SK-N-SH (cell line): ENCODE data around the gene PECR. TPM values are rescaled to one million over a fixed set of nuclear protein-coding genes. Genes with fewer than 3 reads are reported as not detected.

ENCODE experiments used
- CTCF ChIA-PET: fragments of 300-600, 350-600 bp; formaldehyde crosslinking; extraction: SDS; loops from one replicate; lab custom pipeline; 2021; lab: Yijun Ruan, JAX
- POLR2A ChIA-PET: fragments of 350-600 bp; sonication (Branson Sonifier 250); formaldehyde crosslinking; extraction: SDS; loops from one replicate; lab custom pipeline; 2020; ENCODE audit warnings: antibody characterized with exemption, inconsistent platforms; lab: Yijun Ruan, JAX
- DNase-seq: peaks from one replicate; pipeline ENCODE4 v3.0.0; 2012
- H2AFZ ChIP-seq: fragments of 200-600 bp; sonication (generic); 2 replicates; pipeline ENCODE4 v1.8.1; 2016; ENCODE audit warnings: antibody characterized with exemption, mild to moderate bottlenecking, low read depth
- H3F3A ChIP-seq: fragments of 200-600 bp; sonication (generic); replicated peaks from 2 replicates; pipeline ENCODE3; 2016; ENCODE audit warnings: antibody characterized with exemption, mild to moderate bottlenecking; ENCODE audit not compliant: insufficient read depth
- H3K27ac ChIP-seq, 2 experiments: fragments of 200-500 bp in 1 of 2; fragments of 200-600 bp in 1 of 2; sonication (Bioruptor generic) in 1 of 2; sonication (generic), shearing (Covaris generic) in 1 of 2; 2 replicates each; pipeline versions ENCODE4 v1.5.1 to v1.6.1; 2014 to 2016; ENCODE audit warnings: low read depth in 2 of 2, inconsistent platforms in 1 of 2, low read length in 1 of 2, mild to moderate bottlenecking in 1 of 2, mixed read lengths in 1 of 2
- H3K27me3 ChIP-seq: fragments of 200-600 bp; sonication (generic), shearing (Covaris generic); 2 replicates; pipeline ENCODE4 v1.6.1; 2016; ENCODE audit warnings: mixed run types; ENCODE audit not compliant: insufficient read depth
- H3K36me3 ChIP-seq, 2 experiments: fragments of 200-500 bp in 1 of 2; fragments of 200-600 bp in 1 of 2; sonication (Bioruptor generic) in 1 of 2; sonication (generic) in 1 of 2; replicated peaks in 1 of 2; 2 replicates each; pipeline versions ENCODE3 to v1.5.1; 2014 to 2016; ENCODE audit warnings: low read length in 1 of 2, mild to moderate bottlenecking in 1 of 2; ENCODE audit not compliant: insufficient read depth in 2 of 2, control insufficient read depth in 1 of 2
- H3K4me1 ChIP-seq, 2 experiments: fragments of 200-500 bp in 1 of 2; fragments of 200-600 bp in 1 of 2; sonication (Bioruptor generic) in 1 of 2; sonication (generic), shearing (Covaris generic) in 1 of 2; 2 replicates each; pipeline versions ENCODE4 v1.5.1 to v1.6.1; 2014 to 2016; ENCODE audit warnings: low read depth in 1 of 2, low read length in 1 of 2, mixed run types in 1 of 2; ENCODE audit not compliant: insufficient read depth in 2 of 2, control insufficient read depth in 1 of 2
- H3K4me2 ChIP-seq: fragments of 200-600 bp; sonication (generic), shearing (Covaris generic); 2 replicates; pipeline ENCODE4 v1.6.1; 2017; ENCODE audit warnings: mixed run types
- H3K4me3 ChIP-seq, 2 experiments: fragments of 200-500 bp in 1 of 2; fragments of 200-600 bp in 1 of 2; sonication (Bioruptor generic) in 1 of 2; sonication (generic), shearing (Covaris generic) in 1 of 2; 2 replicates each; pipeline versions ENCODE4 v1.5.1 to v1.8.1; 2014 to 2016; ENCODE audit warnings: low read depth in 2 of 2, inconsistent platforms in 1 of 2, low read length in 1 of 2, mild to moderate bottlenecking in 1 of 2, mixed read lengths in 1 of 2, moderate library complexity in 1 of 2
- H3K79me2 ChIP-seq: fragments of 200-600 bp; sonication (generic); 2 replicates; pipeline ENCODE4 v1.8.1; 2017; ENCODE audit warnings: mild to moderate bottlenecking; ENCODE audit not compliant: insufficient read depth
- H3K9ac ChIP-seq: fragments of 200-600 bp; sonication (generic); 2 replicates; pipeline ENCODE4 v1.6.1; 2017; ENCODE audit warnings: mixed run types
- H3K9me2 ChIP-seq: fragments of 200-600 bp; sonication (generic); 2 replicates; pipeline ENCODE4 v1.6.1; 2017; ENCODE audit warnings: mixed run types
- H3K9me3 ChIP-seq: fragments of 200-600 bp; sonication (generic); 2 replicates; pipeline ENCODE4 v1.6.1; 2017; ENCODE audit warnings: mixed run types, mild to moderate bottlenecking, moderate library complexity
- H4K20me1 ChIP-seq: fragments of 200-600 bp; sonication (generic); 2 replicates; pipeline ENCODE4 v1.6.1; 2017; ENCODE audit warnings: mild to moderate bottlenecking, mixed run types; ENCODE audit not compliant: insufficient read depth
- CTCF ChIP-seq: fragments of 200-600 bp; sonication (generic); IDR thresholded peaks from 2 replicates; pipeline ENCODE4 v1.6.1; 2017; ENCODE audit warnings: antibody characterized with exemption, mild to moderate bottlenecking, moderate library complexity
- ELF1 ChIP-seq: IDR thresholded peaks from 2 replicates; pipeline ENCODE4 v1.4.0; 2012
- EZH2phosphoT487 ChIP-seq: fragments of 200-600 bp; sonication (generic); IDR thresholded peaks from 2 replicates; pipeline ENCODE4 v1.6.1; 2017; ENCODE audit warnings: low read depth, mixed run types, mild to moderate bottlenecking, antibody characterized with exemption, moderate library complexity, borderline replicate concordance
- GATA2 ChIP-seq: sonication (generic); formaldehyde crosslinking; IDR thresholded peaks from 2 replicates; pipeline ENCODE4 v1.5.0; 2020; ENCODE audit warnings: mild to moderate bottlenecking, missing genetic modification reagents
- MEF2A ChIP-seq: IDR thresholded peaks from 2 replicates; pipeline ENCODE4 v1.4.0; 2012; ENCODE audit warnings: low read depth, borderline replicate concordance
- NRF1 ChIP-seq: IDR thresholded peaks from 2 replicates; pipeline ENCODE4 v1.6.1; 2012; ENCODE audit warnings: low read depth, mild to moderate bottlenecking, low read length
- SIN3A ChIP-seq: IDR thresholded peaks from 2 replicates; pipeline ENCODE4 v1.6.1; 2012; ENCODE audit warnings: low read depth, mild to moderate bottlenecking, low read length, moderate library complexity, borderline replicate concordance
- SMC3 ChIP-seq: IDR thresholded peaks from 2 replicates; pipeline ENCODE4 v1.6.1; 2012; ENCODE audit warnings: low read depth, low read length, improper control_type of control experiment
- TCF12 ChIP-seq: IDR thresholded peaks from 2 replicates; pipeline ENCODE4 v1.4.0; 2012
- TEAD4 ChIP-seq: IDR thresholded peaks from 2 replicates; pipeline ENCODE4 v1.4.0; 2012; ENCODE audit warnings: mild to moderate bottlenecking, borderline replicate concordance; ENCODE audit not compliant: insufficient read depth
- YY1 ChIP-seq: IDR thresholded peaks from 2 replicates; pipeline ENCODE4 v1.4.0; 2012; ENCODE audit warnings: low read depth, mild to moderate bottlenecking
- WGBS: methylation state at CpG from one replicate; pipeline ENCODE4 v1.1.6; 2017; ENCODE audit warnings: low lambda C conversion rate; 5-methylcytosine and 5-hydroxymethylcytosine counted together
- polyA plus RNA-seq, 3 experiments: library from polyadenylated mRNA; depleted of rRNA; stranded (reverse); fragments of >200 nt; gene quantifications; 2 replicates each; pipeline ENCODE4 v1.2.3, GENCODE V29; 2012
- TF ChIP-seq, protein P1 (sequence below): IDR thresholded peaks from 2 replicates; pipeline ENCODE4 v1.4.0; 2012; ENCODE audit warnings: low read depth, borderline replicate concordance
- TF ChIP-seq, protein P2 (sequence below): IDR thresholded peaks from 2 replicates; pipeline ENCODE4 v1.4.0; 2012; ENCODE audit warnings: low read depth, borderline replicate concordance
- TF ChIP-seq, protein P3 (sequence below): IDR thresholded peaks from 2 replicates; pipeline ENCODE4; 2012

The PECR gene
- polyA plus RNA-seq, 1 of the 3 experiments (the other 2 are of a cell fraction), result 18.6 TPM

GRCh38 chr2:216121255-216121654 is 39.6 kb upstream of the PECR start:
- H3K36me3 ChIP-seq, result peaks cover 93 to 96% of the 10 kb centered on the region in 2 experiments
- TF ChIP-seq ELF1, result no peak
- TF ChIP-seq CTCF, result no peak
- no peak for TF ChIP-seq SMC3
- TF ChIP-seq MEF2A, result no peak
- no peak for TF ChIP-seq TEAD4
- no peak for TF ChIP-seq YY1
- peaks cover 20 to 21% of the 10 kb centered on the region in 2 experiments; a peak in 3 of 4 replicates for H3K4me1 ChIP-seq
- no peaks in the 10 kb centered on the region for H4K20me1 ChIP-seq
- no peak overlapping the region for H3K4me2 ChIP-seq
- H3K4me3 ChIP-seq, result no peak overlapping the region
- H3F3A ChIP-seq, result no peaks in the 10 kb centered on the region
- H3K9ac ChIP-seq, result no peak overlapping the region
- no peaks in the 10 kb centered on the region for H3K9me2 ChIP-seq
- WGBS, result 93% methylated on average over 3 of the region's 3 CpGs
- ChIA-PET CTCF (interaction anchor here (0.6 kb wide), 1 partner anchor 52 kb away, joined by 3 read pairs; no protein-coding TSS in a partner anchor), POLR2A (no interaction called here)
- H3K27me3 ChIP-seq, result no peaks in the 10 kb centered on the region
- H2AFZ ChIP-seq, result no peak overlapping the region
- H3K9me3 ChIP-seq, result no peaks in the 10 kb centered on the region
- no peak overlapping the region for H3K27ac ChIP-seq
- H3K79me2 ChIP-seq, result peaks cover 97% of the 10 kb centered on the region
- no peak for DNase-seq

DNA sequence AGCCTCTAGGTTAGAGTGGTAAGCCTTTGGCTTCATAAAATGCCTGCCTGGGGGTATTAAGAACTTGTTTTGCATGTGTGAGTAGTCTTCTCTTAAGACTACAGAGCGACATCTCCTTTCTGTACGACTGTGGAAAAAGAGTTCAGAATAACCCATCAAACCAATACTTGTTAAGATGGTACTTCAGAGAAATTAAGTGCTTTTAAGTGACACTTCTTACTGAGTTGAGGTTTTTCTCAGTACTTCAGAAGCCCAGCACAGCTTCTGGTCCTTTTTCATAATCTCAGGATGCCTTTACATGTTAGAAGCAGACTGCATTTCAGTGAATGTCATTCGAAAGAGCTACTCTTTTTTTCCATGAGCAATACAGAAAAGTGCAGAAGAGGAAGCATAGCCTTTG is 38.4 kb upstream of the PECR start:
- H2AFZ ChIP-seq, result no peak overlapping the region
- H3K4me1 ChIP-seq, result peaks cover 29% of the 10 kb centered on the region in 2 experiments
- H3F3A ChIP-seq, result no peaks in the 10 kb centered on the region
- H3K9me3 ChIP-seq, result no peaks in the 10 kb centered on the region
- no peaks in the 10 kb centered on the region for H4K20me1 ChIP-seq
- H3K4me2 ChIP-seq, result no peak overlapping the region
- H3K9ac ChIP-seq, result no peak overlapping the region
- H3K27ac ChIP-seq, result no peak overlapping the region; a peak in 1 of 4 replicates
- H3K79me2 ChIP-seq, result peaks cover 99% of the 10 kb centered on the region
- ChIA-PET CTCF (interaction anchor here (0.9 kb wide), 1 partner anchor 14 kb away, joined by 3 read pairs; no protein-coding TSS in a partner anchor), POLR2A (interaction anchor here (0.6 kb wide), 1 partner anchor 1917 kb away, joined by 3 read pairs; no protein-coding TSS in a partner anchor)
- no peaks in the 10 kb centered on the region for H3K27me3 ChIP-seq
- no peak for DNase-seq
- H3K36me3 ChIP-seq, result peaks cover 94% of the 10 kb centered on the region in 2 experiments
- WGBS, result 96% methylated on average over 3 of the region's 3 CpGs
- no peak overlapping the region for H3K4me3 ChIP-seq
- TF ChIP-seq GATA2 (CRISPR knock-in tag), result no peak
- TF ChIP-seq, protein P1, sequence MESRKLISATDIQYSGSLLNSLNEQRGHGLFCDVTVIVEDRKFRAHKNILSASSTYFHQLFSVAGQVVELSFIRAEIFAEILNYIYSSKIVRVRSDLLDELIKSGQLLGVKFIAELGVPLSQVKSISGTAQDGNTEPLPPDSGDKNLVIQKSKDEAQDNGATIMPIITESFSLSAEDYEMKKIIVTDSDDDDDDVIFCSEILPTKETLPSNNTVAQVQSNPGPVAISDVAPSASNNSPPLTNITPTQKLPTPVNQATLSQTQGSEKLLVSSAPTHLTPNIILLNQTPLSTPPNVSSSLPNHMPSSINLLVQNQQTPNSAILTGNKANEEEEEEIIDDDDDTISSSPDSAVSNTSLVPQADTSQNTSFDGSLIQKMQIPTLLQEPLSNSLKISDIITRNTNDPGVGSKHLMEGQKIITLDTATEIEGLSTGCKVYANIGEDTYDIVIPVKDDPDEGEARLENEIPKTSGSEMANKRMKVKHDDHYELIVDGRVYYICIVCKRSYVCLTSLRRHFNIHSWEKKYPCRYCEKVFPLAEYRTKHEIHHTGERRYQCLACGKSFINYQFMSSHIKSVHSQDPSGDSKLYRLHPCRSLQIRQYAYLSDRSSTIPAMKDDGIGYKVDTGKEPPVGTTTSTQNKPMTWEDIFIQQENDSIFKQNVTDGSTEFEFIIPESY, result no peak
- TF ChIP-seq, protein P2, sequence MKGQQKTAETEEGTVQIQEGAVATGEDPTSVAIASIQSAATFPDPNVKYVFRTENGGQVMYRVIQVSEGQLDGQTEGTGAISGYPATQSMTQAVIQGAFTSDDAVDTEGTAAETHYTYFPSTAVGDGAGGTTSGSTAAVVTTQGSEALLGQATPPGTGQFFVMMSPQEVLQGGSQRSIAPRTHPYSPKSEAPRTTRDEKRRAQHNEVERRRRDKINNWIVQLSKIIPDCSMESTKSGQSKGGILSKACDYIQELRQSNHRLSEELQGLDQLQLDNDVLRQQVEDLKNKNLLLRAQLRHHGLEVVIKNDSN, result no peak
- no peak for TF ChIP-seq EZH2phosphoT487
- TF ChIP-seq TCF12, result no peak
- TF ChIP-seq SIN3A, result no peak
- no peak for TF ChIP-seq TEAD4
- no peak for TF ChIP-seq SMC3
- TF ChIP-seq, protein P3, sequence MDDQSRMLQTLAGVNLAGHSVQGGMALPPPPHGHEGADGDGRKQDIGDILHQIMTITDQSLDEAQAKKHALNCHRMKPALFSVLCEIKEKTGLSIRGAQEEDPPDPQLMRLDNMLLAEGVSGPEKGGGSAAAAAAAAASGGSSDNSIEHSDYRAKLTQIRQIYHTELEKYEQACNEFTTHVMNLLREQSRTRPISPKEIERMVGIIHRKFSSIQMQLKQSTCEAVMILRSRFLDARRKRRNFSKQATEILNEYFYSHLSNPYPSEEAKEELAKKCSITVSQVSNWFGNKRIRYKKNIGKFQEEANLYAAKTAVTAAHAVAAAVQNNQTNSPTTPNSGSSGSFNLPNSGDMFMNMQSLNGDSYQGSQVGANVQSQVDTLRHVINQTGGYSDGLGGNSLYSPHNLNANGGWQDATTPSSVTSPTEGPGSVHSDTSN, result no peak
- no peak for TF ChIP-seq NRF1
- no peak for TF ChIP-seq YY1
- no peaks in the 10 kb centered on the region for H3K9me2 ChIP-seq
